Esophagus muscularis mucosa (tissue), 3 donors: ENCODE measurements around the gene CAMK1D.

Source experiments
- CTCF ChIP-seq, 3 experiments: fragments of 200-600 bp in 2 of 3; fragments of 450-650 bp in 1 of 3; sonication (generic) in 2 of 3; IDR thresholded peaks; one replicate each; pipeline ENCODE4 v1.5.1; 2017 to 2019; ENCODE audit warnings: antibody characterized with exemption in 3 of 3, mild to moderate bottlenecking in 2 of 3, moderate library complexity in 1 of 3
- POLR2AphosphoS5 ChIP-seq, 2 donors: sonication (generic); formaldehyde crosslinking; IDR thresholded peaks; one replicate each; pipeline ENCODE4 v1.6.1; 2017; ENCODE audit warnings: antibody characterized with exemption in 2 of 2

- TF ChIP-seq CTCF (IDR thresholded peaks at IDR 0.05) (no peak), POLR2AphosphoS5 (IDR thresholded peaks at IDR 0.05) (no peak)
Measured at GRCh38 chr10:12854988-12855387, 505.6 kb downstream of the CAMK1D start.
